SK-N-MC (cell line): ENCODE data around the gene ASIC3.

ENCODE experiments used
- EZH2 ChIP-seq: fragments of 200-600 bp; sonication (generic); IDR thresholded peaks from one replicate; pipeline ENCODE4 v1.6.1; 2017; ENCODE audit warnings: antibody characterized with exemption
- POLR2AphosphoS5 ChIP-seq: IDR thresholded peaks from 2 replicates; pipeline ENCODE4 v1.6.1; 2012; ENCODE audit warnings: mild to moderate bottlenecking, low read depth, low read length, borderline replicate concordance

- TF ChIP-seq EZH2: no peak
- TF ChIP-seq POLR2AphosphoS5: peak; percentile 85
These were observed 20.0 kb upstream of the ASIC3 start, which contains the start of gene ABCB8 for GRCh38 chr7:151028131-151028947.
